HG03280 (cell line): ENCODE data around the gene PHC1.
A peak's percentile ranks its signal among the peaks of the same experiment; 100 is the strongest.
"Not testable (repeated sequence)": the region's sequence is repeated elsewhere in the genome, so short reads cannot be mapped to it uniquely, and the experiment has no call there.

Source experiments
- ATAC-seq: cut with Tn5 transposase; IDR thresholded peaks from one replicate; pipeline ENCODE4 v1.9.1; 2021; ENCODE audit warnings: mild to moderate bottlenecking, moderate library complexity; ENCODE audit not compliant: unreplicated experiment

The PHC1 gene

GRCh38 chr12:8914033-8914715, at the start of gene PHC1:
Gene PHC1 (plus strand): TSS chr12:8914509. CDS start chr12:8917678, 3,169 bp downstream.
- ATAC-seq = peak; percentile 66

GRCh38 chr12:8866429-8866828, 47.9 kb upstream of the PHC1 start:
- ATAC-seq = no peak

GRCh38 chr12:8867009-8867408, 47.3 kb upstream of the PHC1 start:
- ATAC-seq = no peak

- no peak for ATAC-seq
These were observed 46.5 kb upstream of the PHC1 start for GRCh38 chr12:8867786-8868185.

GRCh38 chr12:8870586-8870985, 43.7 kb upstream of the PHC1 start:
- no peak for ATAC-seq

GRCh38 chr12:8871068-8871467, 43.2 kb upstream of the PHC1 start:
- ATAC-seq = no peak

- ATAC-seq = no peak
These were observed 37.4 kb upstream of the PHC1 start for GRCh38 chr12:8876887-8877286.

- no peak for ATAC-seq
These were observed 27.6 kb upstream of the PHC1 start for GRCh38 chr12:8886502-8887284.

GRCh38 chr12:8887285-8887715, 27.0 kb upstream of the PHC1 start:
- ATAC-seq = no peak

GRCh38 chr12:8890313-8891085, 23.8 kb upstream of the PHC1 start:
- ATAC-seq = peak; percentile 60

GRCh38 chr12:8891976-8892375, 22.3 kb upstream of the PHC1 start:
- ATAC-seq = no peak

- ATAC-seq = no peak
These were observed 19.9 kb upstream of the PHC1 start for GRCh38 chr12:8894378-8894777.

- ATAC-seq = no peak
These were observed 19.3 kb upstream of the PHC1 start for GRCh38 chr12:8894986-8895385.

- ATAC-seq = no peak
These were observed 17.2 kb upstream of the PHC1 start for GRCh38 chr12:8897081-8897480.

GRCh38 chr12:8899830-8900229, 14.5 kb upstream of the PHC1 start:
- no peak for ATAC-seq

- not testable (repeated sequence) for ATAC-seq
These were observed 11.6 kb upstream of the PHC1 start for GRCh38 chr12:8902703-8903102.

GRCh38 chr12:8903646-8904045, 10.7 kb upstream of the PHC1 start:
- ATAC-seq = no peak

GRCh38 chr12:8904665-8905064, 9.6 kb upstream of the PHC1 start:
- ATAC-seq = no peak

- ATAC-seq = no peak
These were observed 8.8 kb upstream of the PHC1 start for GRCh38 chr12:8905546-8905945.

- ATAC-seq = no peak
These were observed 7.8 kb upstream of the PHC1 start for GRCh38 chr12:8906266-8907180.

- no peak for ATAC-seq
These were observed 6.8 kb upstream of the PHC1 start for GRCh38 chr12:8907513-8907912.
